ENCODE measurements around the gene ATP5F1E.
"Not testable (repeated sequence)": the region's sequence is repeated elsewhere in the genome, so short reads cannot be mapped to it uniquely, and the experiment has no call there.

Gene ATP5F1E

GRCh38 chr20:59019217-59019616 is 12.9 kb downstream of the ATP5F1E start, which contains the start of gene TUBB1:
Gene TUBB1 (plus strand): TSS chr20:59019429. CDS start chr20:59019523, 94 bp downstream.
- DNase-seq (ENCODE audit: low read depth, low spot score): no peak

DNA sequence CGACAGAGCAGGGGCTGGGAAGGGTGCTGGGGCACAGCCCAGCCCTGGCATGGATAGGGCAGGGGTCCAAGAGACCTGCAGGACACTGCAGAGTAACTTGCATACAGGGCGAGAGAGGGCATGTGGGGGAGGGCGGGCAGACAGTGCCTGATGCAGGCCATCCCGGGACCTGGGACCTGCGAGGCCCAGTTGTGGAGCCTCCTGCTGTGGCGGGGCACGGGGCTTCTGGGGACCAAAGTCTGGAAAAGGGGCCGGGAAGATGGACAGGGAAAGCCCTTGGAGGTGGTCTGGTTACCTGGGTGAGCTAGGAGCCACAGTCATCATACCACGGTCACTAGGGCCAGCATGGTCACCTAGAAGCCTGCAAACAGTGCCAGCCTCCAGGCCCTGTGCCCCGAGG is 13.3 kb downstream of the ATP5F1E start:
- no peak for DNase-seq (ENCODE audit: low read depth, low spot score)

- no peak for DNase-seq (ENCODE audit: low read depth, low spot score)
These were observed 14.5 kb downstream of the ATP5F1E start for GRCh38 chr20:59017493-59018231.

- no peak for DNase-seq (ENCODE audit: low read depth, low spot score)
These were observed 15.2 kb downstream of the ATP5F1E start for GRCh38 chr20:59016795-59017492.

GRCh38 chr20:59015812-59016711 is 16.1 kb downstream of the ATP5F1E start:
- DNase-seq (ENCODE audit: low read depth, low spot score): no peak

- no peak for DNase-seq (ENCODE audit: low read depth, low spot score)
These were observed 16.7 kb downstream of the ATP5F1E start for GRCh38 chr20:59015411-59015810.

DNA sequence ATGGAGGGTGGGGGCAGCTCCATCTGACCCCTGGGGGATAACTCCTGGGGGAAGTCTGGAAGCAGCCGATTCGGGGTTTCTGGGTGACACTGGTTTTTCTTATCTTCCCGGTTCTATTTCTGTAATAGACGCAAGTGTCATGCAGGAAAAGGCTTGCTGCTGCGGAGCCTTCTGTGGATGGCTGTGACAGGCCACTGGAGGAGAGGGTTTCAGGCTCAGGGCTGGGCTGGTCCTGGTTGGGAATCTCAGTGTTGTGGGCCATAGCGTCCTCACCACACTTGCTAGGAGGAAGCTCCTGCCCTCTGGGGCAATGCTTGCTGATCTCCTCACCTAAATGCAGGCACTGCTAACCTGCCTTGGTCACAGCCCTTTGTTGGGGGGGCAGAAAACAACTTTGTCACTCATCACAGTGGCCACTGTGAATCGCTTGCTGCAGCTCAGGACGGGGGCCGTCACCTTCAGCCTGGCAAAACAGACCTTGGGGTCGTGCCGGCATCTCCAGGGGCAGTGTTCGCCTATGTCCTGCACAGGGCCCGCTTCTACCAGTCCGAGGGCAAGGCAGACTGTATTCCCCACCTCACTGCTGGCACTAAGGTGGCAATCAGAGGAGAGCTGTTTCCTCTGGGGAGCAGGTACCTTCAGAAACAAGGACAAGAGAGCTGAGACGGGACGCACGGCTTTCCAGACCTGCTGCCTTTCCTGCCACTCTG is 17.3 kb downstream of the ATP5F1E start:
- DNase-seq (ENCODE audit: low read depth, low spot score): no peak

DNA sequence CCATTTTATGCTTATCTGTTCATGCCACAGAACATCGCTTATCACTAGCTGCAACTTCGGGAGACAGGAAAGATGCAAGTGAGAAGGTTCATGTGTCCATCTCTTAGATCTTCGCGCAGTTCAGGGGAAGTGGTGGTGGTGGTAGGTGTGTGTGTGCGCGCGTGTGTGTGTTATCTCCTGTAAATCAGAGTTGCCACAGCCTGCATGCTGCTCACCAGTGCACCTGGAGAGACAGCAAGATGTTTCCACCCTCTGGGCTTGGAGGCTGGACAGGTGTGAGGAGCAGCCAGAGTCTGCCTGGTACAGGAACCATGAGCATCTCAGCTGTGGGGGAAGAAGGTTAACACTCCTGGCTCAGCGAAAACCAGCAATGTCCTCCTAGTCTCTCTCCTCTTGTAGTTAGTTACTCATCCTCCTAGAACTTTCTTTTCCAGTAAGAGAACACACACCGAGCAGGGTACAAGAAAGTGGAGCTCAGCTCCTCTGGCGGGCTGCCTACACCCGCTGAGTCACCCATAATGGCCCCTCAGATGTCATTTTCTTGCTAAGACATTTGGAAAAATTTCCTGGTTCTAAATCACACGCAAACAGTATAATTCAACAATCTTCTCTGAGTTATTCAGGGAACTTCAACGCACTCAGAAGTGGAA is 18.1 kb downstream of the ATP5F1E start:
- DNase-seq (ENCODE audit: low read depth, low spot score): no peak

DNA sequence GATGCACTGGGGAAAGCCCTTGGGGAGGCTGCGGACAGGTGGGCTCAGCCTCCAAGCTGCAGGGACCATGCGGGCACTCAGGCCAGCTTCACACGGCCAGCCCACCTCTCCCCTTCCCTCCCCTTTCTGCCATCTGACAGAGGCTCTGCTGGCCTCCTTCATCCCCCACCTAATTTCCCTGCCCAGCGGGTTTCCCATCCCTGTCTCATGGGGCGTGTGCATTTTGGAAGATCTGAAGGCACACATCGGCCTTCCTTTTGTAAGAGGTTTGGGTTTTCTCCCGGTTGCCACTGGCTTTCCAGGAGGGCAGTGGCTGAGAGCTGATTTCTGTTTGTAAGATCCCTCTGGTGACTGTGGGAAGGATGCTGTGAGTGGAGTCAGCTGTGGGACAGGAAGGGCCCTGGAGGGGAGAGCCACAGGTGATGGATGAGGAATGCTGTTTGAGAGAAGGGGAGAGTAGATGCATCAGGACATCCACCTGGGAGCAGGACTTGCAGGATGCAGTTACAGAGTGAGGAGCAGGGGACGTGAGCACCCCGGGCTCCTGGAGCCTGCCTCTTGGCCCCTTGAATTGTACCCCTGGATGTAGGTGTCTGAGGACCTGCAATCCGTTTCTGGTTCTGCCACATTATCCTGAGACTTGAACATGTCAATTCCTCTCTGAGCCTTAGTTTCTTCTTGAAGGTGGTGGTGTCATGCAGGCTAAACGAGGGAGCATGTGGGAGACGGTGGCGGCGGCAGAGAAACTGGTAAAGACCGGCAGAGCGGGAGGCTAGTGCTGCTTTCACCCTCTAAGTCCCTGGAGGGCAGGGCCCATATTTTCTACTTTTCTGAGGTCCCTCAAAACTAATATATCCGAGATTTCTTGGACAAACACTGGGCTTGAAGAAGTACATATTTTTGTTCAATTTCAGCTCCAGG is 18.8 kb downstream of the ATP5F1E start:
- no peak for DNase-seq (ENCODE audit: low read depth, low spot score)

DNA sequence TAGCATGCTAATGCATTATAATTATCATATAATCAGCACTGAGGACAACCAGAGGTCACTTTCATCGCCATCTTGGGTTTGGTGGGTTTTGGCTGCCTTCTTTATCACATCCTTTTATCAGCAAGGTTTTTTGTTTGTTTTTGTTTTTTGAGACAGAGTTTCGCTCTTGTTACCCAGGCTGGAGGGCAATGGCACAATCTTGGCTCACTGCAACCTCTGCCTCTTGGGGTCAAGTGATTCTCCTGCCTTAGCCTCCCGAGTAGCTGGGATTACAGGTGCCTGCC is 20.3 kb downstream of the ATP5F1E start:
- not testable (repeated sequence) for DNase-seq (ENCODE audit: low read depth, low spot score)

- no peak for DNase-seq (ENCODE audit: low read depth, low spot score)
These were observed 20.9 kb downstream of the ATP5F1E start for GRCh38 chr20:59010995-59011873.

DNA sequence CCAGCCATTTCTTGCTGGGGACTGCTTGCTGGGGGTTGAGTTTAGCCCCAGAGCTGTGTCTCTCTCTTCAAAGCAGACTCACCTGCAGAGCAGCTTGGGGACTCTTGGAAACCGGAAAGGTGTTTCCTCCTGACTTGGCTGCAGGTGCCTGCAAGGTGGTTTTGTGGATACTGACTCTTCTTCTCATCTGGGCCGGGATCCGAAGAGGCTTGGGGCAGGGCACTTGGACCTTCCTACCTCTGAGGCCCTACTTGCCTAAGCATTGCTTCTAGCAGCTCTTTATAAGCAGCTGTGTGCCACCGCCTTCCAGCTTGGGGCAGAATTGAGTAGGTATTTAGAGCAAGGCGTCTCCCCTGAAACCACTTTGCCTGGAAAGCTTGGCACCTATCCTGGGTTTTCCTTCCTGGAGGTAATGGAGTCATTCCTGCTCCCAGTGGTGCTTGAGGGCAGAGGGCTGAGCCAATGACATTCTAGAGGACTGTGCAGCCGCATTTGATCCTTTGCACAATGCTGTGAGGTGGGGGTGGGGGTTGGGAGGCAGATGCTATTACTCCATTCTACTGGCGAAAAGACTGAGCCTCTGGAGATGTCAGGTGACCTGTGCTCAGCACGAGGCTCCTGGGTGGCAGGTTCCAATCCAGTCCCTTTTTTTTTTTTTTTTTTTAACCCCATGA is 21.7 kb downstream of the ATP5F1E start:
- DNase-seq (ENCODE audit: low read depth, low spot score): no peak

- no peak for DNase-seq (ENCODE audit: low read depth, low spot score)
These were observed 23.3 kb downstream of the ATP5F1E start for GRCh38 chr20:59008715-59009336.

- no peak for DNase-seq (ENCODE audit: low read depth, low spot score)
These were observed 24.2 kb downstream of the ATP5F1E start for GRCh38 chr20:59007665-59008511.

DNA sequence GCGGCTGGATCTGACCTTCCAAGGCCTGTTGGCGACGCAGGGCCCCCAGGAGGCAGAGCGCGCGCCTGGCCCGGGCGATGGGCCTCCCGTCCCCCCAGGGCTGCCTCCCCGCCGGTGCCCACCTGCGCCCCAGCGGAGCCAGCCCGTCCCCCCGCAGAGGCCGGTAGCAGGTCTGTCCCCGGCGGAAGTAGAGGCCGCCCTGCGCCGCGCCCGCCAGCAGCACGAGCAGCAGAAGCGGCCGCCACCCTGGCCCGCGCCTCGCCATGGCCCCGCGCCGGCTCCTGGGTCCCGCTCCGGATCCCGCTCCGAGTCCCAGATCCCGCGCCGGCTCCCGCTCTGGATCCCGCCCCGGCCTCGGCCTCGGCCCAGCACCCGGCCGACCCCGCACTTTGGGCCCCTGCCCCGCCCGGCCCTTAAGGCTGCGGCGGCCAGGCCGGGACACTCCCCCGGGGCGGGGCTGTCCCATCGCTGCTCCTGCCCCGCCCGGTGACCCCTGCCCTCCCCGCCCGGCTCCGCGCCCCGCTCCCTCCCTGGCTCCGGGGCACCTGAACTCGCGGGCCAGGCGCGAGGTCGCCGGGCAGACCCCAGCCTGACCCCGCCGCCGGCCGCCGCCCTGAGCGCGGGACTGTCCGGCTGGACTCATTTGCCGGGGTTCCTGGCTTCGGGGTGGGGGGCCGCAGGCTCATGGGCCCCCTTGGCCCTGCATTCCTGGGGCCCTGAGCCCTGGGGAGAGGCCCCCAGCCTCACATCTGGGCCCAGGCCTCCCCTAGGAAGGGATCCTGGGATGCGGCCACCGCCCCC is 25.1 kb downstream of the ATP5F1E start, which contains the start of gene CTSZ:
TSS of gene CTSZ (minus strand) at position 391 of the 801 bp plus-strand sequence. CDS start at position 265, 126 bp downstream.
- DNase-seq (ENCODE audit: low read depth, low spot score): no peak
